Stomach smooth muscle (tissue), 2 donors: ENCODE data around the gene RAD51B.
"Not testable (repeated sequence)": the region's sequence is repeated elsewhere in the genome, so short reads cannot be mapped to it uniquely, and the experiment has no call there.

Source experiments
- H3K27ac ChIP-seq: one replicate; pipeline ENCODE4 v1.7.0; 2013; ENCODE audit warnings: mild to moderate bottlenecking, low read length, inconsistent platforms
- H3K27me3 ChIP-seq, 2 donors: one replicate each; pipeline ENCODE4 v1.7.0; 2013; ENCODE audit warnings: low read length in 2 of 2; ENCODE audit not compliant: insufficient read depth in 2 of 2, control insufficient read depth in 1 of 2
- H3K36me3 ChIP-seq, 2 donors: one replicate each; pipeline ENCODE4 v1.7.0; 2013; ENCODE audit warnings: low read length in 2 of 2; ENCODE audit not compliant: control insufficient read depth in 2 of 2, insufficient read depth in 2 of 2
- H3K4me1 ChIP-seq: one replicate; pipeline ENCODE4 v1.7.0; 2013; ENCODE audit warnings: low read length; ENCODE audit not compliant: control insufficient read depth, insufficient read depth
- H3K4me3 ChIP-seq, 2 donors: one replicate each; pipeline ENCODE4 v1.7.0; 2013; ENCODE audit warnings: low read length in 2 of 2
- H3K9ac ChIP-seq, 2 donors: one replicate each; pipeline ENCODE4 v1.7.0; 2013; ENCODE audit warnings: low read length in 2 of 2, mild to moderate bottlenecking in 1 of 2
- H3K9me3 ChIP-seq, 2 donors: one replicate each; pipeline ENCODE4 v1.7.0; 2013; ENCODE audit warnings: low read length in 2 of 2; ENCODE audit not compliant: control insufficient read depth in 2 of 2
- donor health status: healthy.
- donor health status: Pancreatic carcinoma.

RAD51B gene

GRCh38 chr14:68695856-68696255, 876.3 kb downstream of the RAD51B start:
- no peak overlapping the region for H3K27ac ChIP-seq
- H3K4me1 ChIP-seq = peaks cover 20% of the 10 kb centered on the region
- H3K36me3 ChIP-seq = no peaks in the 10 kb centered on the region
- H3K9ac ChIP-seq = no peak overlapping the region
- H3K9me3 ChIP-seq = peaks cover 0 to 3% of the 10 kb centered on the region in 2 donors
- no peaks in the 10 kb centered on the region for H3K27me3 ChIP-seq
- no peak overlapping the region for H3K4me3 ChIP-seq

GRCh38 chr14:68696266-68696665, 876.7 kb downstream of the RAD51B start:
- no peaks in the 10 kb centered on the region for H3K36me3 ChIP-seq
- H3K27me3 ChIP-seq = no peaks in the 10 kb centered on the region
- no peak overlapping the region for H3K27ac ChIP-seq
- peaks cover 0 to 3% of the 10 kb centered on the region in 2 donors for H3K9me3 ChIP-seq
- H3K4me3 ChIP-seq = no peak overlapping the region
- H3K4me1 ChIP-seq = peaks cover 20% of the 10 kb centered on the region
- no peak overlapping the region for H3K9ac ChIP-seq

- H3K9me3 ChIP-seq = peaks cover 0 to 3% of the 10 kb centered on the region in 2 donors
- H3K9ac ChIP-seq = no peak overlapping the region
- H3K4me1 ChIP-seq = peaks cover 20% of the 10 kb centered on the region
- no peak overlapping the region for H3K4me3 ChIP-seq
- no peak overlapping the region for H3K27ac ChIP-seq
- H3K36me3 ChIP-seq = no peaks in the 10 kb centered on the region
- no peaks in the 10 kb centered on the region for H3K27me3 ChIP-seq
These were observed 877.3 kb downstream of the RAD51B start for GRCh38 chr14:68696721-68697495.

- H3K9ac ChIP-seq, H3K27me3 ChIP-seq, H3K4me1 ChIP-seq, H3K36me3 ChIP-seq, H3K9me3 ChIP-seq, H3K4me3 ChIP-seq, H3K27ac ChIP-seq: not testable (repeated sequence)
These were observed 879.2 kb downstream of the RAD51B start for GRCh38 chr14:68698773-68699172.

- Histone ChIP-seq H3K9me3 (peaks cover 0 to 3% of the 10 kb centered on the region in 2 donors), H3K9ac (no peak overlapping the region), H3K4me3 (no peak overlapping the region), H3K27me3 (no peaks in the 10 kb centered on the region), H3K27ac (no peak overlapping the region), H3K36me3 (no peaks in the 10 kb centered on the region), H3K4me1 (peaks cover 15% of the 10 kb centered on the region)
These were observed 881.6 kb downstream of the RAD51B start for GRCh38 chr14:68701001-68701741.

- Histone ChIP-seq H3K9me3 (peaks cover 0 to 3% of the 10 kb centered on the region in 2 donors), H3K9ac (no peak overlapping the region), H3K27ac (no peak overlapping the region), H3K4me1 (peaks cover 20% of the 10 kb centered on the region), H3K4me3 (no peak overlapping the region), H3K27me3 (no peaks in the 10 kb centered on the region), H3K36me3 (no peaks in the 10 kb centered on the region)
These were observed 882.6 kb downstream of the RAD51B start for GRCh38 chr14:68702135-68702534.

GRCh38 chr14:68702578-68702977, 883.0 kb downstream of the RAD51B start:
- Histone ChIP-seq H3K4me1 (peaks cover 21% of the 10 kb centered on the region), H3K9ac (no peak overlapping the region), H3K36me3 (no peaks in the 10 kb centered on the region), H3K9me3 (peaks cover 0 to 3% of the 10 kb centered on the region in 2 donors), H3K4me3 (no peak overlapping the region), H3K27me3 (no peaks in the 10 kb centered on the region), H3K27ac (no peak overlapping the region)

GRCh38 chr14:68703093-68703492, 883.5 kb downstream of the RAD51B start:
- Histone ChIP-seq H3K9me3 (peaks cover 0 to 3% of the 10 kb centered on the region in 2 donors), H3K36me3 (no peaks in the 10 kb centered on the region), H3K27me3 (no peaks in the 10 kb centered on the region), H3K4me3 (no peak overlapping the region), H3K27ac (no peak overlapping the region), H3K4me1 (peaks cover 25% of the 10 kb centered on the region), H3K9ac (no peak overlapping the region)

GRCh38 chr14:68704736-68705720, 885.4 kb downstream of the RAD51B start:
- H3K9me3 ChIP-seq = peaks cover 0 to 3% of the 10 kb centered on the region in 2 donors
- H3K9ac ChIP-seq = no peak overlapping the region
- no peak overlapping the region for H3K27ac ChIP-seq
- no peak overlapping the region for H3K4me3 ChIP-seq
- no peaks in the 10 kb centered on the region for H3K27me3 ChIP-seq
- H3K4me1 ChIP-seq = peaks cover 25% of the 10 kb centered on the region
- no peaks in the 10 kb centered on the region for H3K36me3 ChIP-seq

GRCh38 chr14:68705741-68706283, 886.2 kb downstream of the RAD51B start:
- Histone ChIP-seq H3K4me3 (no peak overlapping the region), H3K9me3 (peaks cover 0 to under 1% of the 10 kb centered on the region in 2 donors), H3K4me1 (peaks cover 25% of the 10 kb centered on the region), H3K36me3 (no peaks in the 10 kb centered on the region), H3K27ac (peak overlapping the region; percentile 31), H3K9ac (no peak overlapping the region), H3K27me3 (no peaks in the 10 kb centered on the region)
